Lower leg skin (tissue), 4 donors: ENCODE data around the gene POLR3K. TPM values are rescaled to one million over a fixed set of nuclear protein-coding genes. Genes with fewer than 3 reads are reported as not detected.

Experiments
- DNase-seq, 2 donors: peaks; one replicate each; pipeline ENCODE4 v3.0.0-alpha.2; 2019; ENCODE audit warnings: low spot score in 2 of 2
- H3K4me3 ChIP-seq: fragments of 200-600 bp; sonication (generic); 2 replicates; pipeline ENCODE4 v1.5.1; 2017; ENCODE audit warnings: mild to moderate bottlenecking, low read depth; ENCODE audit not compliant: poor library complexity, severe bottlenecking
- POLR2A ChIP-seq, 2 donors: fragments of 450-650 bp; IDR thresholded peaks; one replicate each; pipeline ENCODE4 v1.6.1; 2016 to 2017; ENCODE audit warnings: antibody characterized with exemption in 2 of 2, mild to moderate bottlenecking in 1 of 2, moderate library complexity in 1 of 2
- WGBS, 2 donors: methylation state at CpG; one replicate each; pipeline ENCODE4 v1.1.5; 2018; 5-methylcytosine and 5-hydroxymethylcytosine counted together
- intact Hi-C: fragments of 100-400 bp; cut with DNase I; formaldehyde crosslinking; loops from one replicate; pipeline ENCODE4 v1.15.0; 2023; ENCODE audit warnings: low total_unique reads
- total RNA-seq, 4 donors: library from RNA; depleted of rRNA; stranded (reverse); fragments of >200 nt; gene quantifications; one replicate each; pipeline ENCODE4 v1.1.0, GENCODE V29; 2016
- TF ChIP-seq, protein P1 (sequence below), 3 donors: fragments of 450-650 bp; IDR thresholded peaks; one replicate each; pipeline ENCODE4 v1.5.1; 2016; ENCODE audit warnings: antibody characterized with exemption in 3 of 3, mild to moderate bottlenecking in 3 of 3, moderate library complexity in 2 of 3

Gene POLR3K
- total RNA-seq, 4 donors from 2014 or later, result 1.1 to 6.0 (median 3.0) TPM

- TF ChIP-seq POLR2A (IDR thresholded peaks at IDR 0.05), result no peak
- TF ChIP-seq, protein P1, sequence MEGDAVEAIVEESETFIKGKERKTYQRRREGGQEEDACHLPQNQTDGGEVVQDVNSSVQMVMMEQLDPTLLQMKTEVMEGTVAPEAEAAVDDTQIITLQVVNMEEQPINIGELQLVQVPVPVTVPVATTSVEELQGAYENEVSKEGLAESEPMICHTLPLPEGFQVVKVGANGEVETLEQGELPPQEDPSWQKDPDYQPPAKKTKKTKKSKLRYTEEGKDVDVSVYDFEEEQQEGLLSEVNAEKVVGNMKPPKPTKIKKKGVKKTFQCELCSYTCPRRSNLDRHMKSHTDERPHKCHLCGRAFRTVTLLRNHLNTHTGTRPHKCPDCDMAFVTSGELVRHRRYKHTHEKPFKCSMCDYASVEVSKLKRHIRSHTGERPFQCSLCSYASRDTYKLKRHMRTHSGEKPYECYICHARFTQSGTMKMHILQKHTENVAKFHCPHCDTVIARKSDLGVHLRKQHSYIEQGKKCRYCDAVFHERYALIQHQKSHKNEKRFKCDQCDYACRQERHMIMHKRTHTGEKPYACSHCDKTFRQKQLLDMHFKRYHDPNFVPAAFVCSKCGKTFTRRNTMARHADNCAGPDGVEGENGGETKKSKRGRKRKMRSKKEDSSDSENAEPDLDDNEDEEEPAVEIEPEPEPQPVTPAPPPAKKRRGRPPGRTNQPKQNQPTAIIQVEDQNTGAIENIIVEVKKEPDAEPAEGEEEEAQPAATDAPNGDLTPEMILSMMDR (IDR thresholded peaks at IDR 0.05), result no peak
- intact Hi-C loops, result no loop called here
- 83 to 93% methylated on average over 7 to 10 of the region's 11 CpGs for WGBS, 2 donors
- no peak overlapping the region for H3K4me3 ChIP-seq
- no peak for DNase-seq
Observed at GRCh38 chr16:60166-60565, 6.8 kb upstream of the POLR3K start.

DNA sequence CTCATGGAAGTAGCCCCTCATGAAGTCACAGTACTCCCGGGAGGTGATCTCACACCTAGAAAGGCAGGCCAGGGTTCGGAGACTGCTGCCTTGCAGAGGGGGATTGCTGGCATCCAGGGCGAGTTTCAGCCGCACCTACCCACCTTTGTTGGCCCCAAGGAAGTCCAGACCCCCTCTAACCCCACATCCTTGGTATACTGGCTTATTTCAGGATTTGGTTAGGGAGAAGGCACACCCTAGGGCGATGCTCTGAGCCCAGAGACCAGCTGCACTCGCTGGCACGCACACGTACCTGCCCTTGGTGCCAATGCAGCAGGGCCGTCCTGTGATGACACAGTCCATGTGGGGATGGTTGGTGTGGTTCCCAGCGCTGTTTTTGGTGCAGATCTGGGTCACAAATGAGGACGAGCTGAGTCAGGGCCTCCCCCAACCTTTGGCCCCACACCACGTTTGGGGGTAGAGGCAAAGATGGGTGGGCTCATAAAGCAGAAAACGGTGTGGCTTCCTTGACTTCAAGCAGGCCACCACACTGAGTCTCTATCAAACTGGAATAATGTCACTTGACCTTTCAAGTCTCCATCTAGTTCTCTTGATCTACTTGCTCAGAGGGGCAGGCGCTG, 6.1 kb upstream of the POLR3K start:
- H3K4me3 ChIP-seq, result no peak overlapping the region
- TF ChIP-seq, protein P1 (IDR thresholded peaks at IDR 0.05), result no peak
- no peak for TF ChIP-seq POLR2A (IDR thresholded peaks at IDR 0.05)
- 86 to 89% methylated on average over 14 of the region's 14 CpGs for WGBS, 2 donors
- intact Hi-C loops, result no loop called here
- DNase-seq, result no peak

DNA sequence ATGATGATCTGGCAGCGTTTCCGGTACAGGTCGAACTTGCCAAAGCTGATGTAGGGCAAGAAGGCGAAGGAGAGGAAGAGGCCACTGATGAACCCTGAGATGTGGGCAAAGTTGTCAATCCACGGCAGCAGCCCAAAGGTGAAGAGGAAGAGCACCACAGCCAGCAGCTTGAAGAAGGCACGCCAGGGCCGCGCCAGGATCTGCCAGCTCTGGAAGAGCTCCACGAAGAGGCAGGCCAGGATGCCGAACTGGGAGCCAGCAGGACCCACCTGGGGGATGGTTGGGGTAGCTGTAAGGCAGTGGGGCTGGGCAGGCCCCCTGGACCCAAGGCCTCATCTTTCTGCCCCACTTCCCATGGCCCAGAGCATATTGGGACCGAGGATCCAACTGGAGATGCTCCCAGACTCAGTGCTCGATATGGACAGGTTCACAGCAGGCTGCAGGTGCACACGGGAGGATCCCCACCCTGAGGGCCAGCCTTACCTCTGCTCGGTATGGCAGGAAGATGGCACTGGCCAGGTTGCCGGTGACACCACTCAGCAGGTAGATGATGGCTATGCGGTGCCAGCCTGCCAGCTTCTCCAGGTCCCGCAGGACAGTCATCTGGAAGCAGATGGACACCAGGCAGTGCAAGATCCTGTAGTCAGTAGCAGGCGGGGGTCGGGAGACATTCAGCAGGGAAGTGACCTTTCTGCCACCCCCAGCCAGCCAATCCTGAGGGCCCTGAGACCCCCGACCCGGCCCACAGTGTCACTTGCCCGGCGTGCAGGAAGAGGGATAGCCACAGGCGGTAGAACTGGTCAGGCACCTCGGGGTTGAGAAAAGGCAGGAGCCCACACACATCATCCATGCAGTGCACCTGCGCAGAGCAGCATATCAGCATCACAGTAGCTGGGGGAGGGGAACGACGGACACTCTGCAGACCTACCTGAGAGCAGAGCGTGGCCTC, 5.4 kb upstream of the POLR3K start:
- 82 to 87% methylated on average over 25 to 27 of the region's 29 CpGs for WGBS, 2 donors

DNA sequence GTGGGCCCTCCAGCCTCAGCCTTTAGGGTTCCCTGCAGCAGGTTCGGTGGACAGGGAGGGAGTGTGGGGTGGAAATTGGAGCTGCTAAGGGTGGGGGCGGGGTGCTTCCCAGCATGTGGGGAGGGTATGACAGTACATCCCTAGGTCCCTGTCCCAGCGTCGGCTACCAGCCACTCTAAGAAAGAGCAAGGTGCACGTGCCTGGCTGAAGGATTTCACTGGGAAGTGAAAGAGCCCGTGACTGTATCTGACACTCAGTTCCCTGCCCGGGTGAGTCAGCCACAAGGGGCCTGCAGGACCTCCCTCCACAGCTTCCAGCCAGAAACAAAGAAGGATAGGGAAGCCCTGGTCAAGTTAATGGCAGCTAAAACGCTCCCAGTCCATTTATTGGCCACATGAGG, 4.3 kb upstream of the POLR3K start:
- TF ChIP-seq, protein P1 (IDR thresholded peaks at IDR 0.05), result no peak
- TF ChIP-seq POLR2A (IDR thresholded peaks at IDR 0.05), result no peak
- no peak for DNase-seq
- WGBS, 2 donors, result 60 to 72% methylated on average over 7 to 8 of the region's 8 CpGs
- H3K4me3 ChIP-seq, result no peak overlapping the region
- intact Hi-C loops, result no loop called here

More for the DNA sequence above, 5.4 kb upstream of the POLR3K start:
- TF ChIP-seq POLR2A (IDR thresholded peaks at IDR 0.05), result no peak
- TF ChIP-seq, protein P1 (IDR thresholded peaks at IDR 0.05), result no peak
- no peak overlapping the region for H3K4me3 ChIP-seq
- DNase-seq, result no peak
- intact Hi-C loops, result no loop called here

DNA sequence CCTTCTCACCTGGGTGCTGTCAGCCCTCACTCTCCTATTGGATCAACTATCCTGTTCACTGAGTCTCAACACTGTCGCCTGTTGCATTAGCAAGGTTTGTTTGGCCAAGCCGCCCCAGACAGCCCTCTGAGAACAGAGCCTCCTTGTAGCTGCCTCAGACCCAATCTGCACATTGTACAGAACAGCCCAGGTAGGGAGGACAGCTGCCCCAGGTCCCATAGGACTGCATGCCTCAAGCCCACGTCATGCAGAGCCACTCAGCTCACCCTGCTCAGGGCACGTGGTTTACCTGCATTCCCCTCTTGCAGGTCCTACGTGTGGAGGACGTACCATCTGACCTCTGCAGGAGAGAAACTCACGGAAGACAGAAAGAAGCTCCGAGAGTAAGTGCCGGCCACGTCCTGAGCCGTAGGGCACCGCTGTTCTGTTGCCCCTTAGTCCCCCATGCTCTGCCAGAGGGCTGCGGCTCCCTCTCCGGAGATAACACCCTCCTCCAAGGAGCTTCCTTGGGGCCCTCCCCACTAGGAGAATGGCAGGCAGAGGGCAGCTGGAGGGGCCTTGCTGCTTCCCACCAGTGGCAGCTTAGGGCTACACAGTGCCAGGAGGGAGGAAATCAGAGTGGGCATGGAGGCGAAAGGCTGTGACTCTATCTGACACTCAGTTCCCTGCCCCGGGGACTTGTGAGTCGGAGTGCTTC, 3.0 kb upstream of the POLR3K start:
- DNase-seq, result no peak
- intact Hi-C loops, result no loop called here
- no peak overlapping the region for H3K4me3 ChIP-seq
- 84 to 91% methylated on average over 17 of the region's 17 CpGs for WGBS, 2 donors
- TF ChIP-seq, protein P1 (IDR thresholded peaks at IDR 0.05), result no peak
- no peak for TF ChIP-seq POLR2A (IDR thresholded peaks at IDR 0.05)
